Endometrium (tissue), 2 donors: ENCODE results near the gene DCTN4.

Experiments
- FAIRE-seq: peaks from 2 replicates; lab custom pipeline; 2012; peaks lifted over from hg19 to GRCh38; lab: Jason Lieb, UNC
- donor health status: control.
- donor health status: control.

Gene DCTN4

DNA sequence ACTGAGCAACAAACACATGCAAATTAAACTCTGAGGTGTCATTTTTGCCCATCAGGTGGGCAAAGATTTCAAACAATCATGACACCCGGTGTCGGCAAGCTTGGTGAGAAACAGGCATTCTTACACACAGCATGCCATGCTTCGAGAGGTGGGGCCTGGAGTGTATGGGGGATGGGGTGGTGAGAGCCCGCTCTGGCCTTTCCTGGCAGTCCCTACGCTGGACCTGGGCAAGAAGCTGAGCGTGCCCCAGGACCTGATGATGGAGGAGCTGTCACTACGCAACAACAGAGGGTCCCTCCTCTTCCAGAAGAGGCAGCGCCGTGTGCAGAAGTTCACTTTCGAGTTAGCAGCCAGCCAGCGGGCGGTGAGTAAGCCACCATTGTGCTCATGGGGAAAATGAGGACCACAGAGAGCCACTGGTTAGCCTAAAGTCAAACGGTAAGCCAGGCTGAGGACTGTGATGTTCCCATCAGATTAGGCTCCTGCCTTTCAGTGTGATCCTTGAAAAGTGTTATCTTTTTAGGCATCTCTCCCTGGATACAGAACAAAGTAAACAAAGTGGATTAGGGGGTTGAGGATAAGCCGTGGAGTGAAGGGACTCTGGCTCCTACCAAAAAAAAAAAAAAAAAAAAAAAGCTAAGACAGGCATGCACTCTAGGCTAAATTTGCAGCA, 88.4 kb downstream of the DCTN4 start:
- no peak for FAIRE-seq

- no peak for FAIRE-seq
Observed at GRCh38 chr5:150665044-150665443, 93.8 kb downstream of the DCTN4 start.

DNA sequence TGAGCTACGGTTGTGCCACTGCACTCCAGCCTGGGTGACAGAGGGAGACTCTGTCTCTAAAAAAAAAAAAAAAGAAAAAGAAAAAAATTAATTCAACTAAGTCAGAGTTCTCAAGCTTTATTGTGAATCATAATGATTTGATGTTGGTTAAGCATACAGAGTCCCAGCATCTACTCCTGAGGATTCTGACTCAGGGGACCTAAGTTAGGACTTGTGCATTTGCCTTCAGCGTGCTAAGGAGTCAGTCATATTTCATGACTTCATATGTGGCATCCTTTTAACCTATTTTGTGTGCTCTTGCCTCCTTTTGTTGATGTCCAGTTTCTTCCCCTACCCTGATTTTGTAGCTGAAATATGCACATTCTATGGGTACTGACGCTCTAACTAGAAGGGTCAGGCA, 94.9 kb downstream of the DCTN4 start:
- no peak for FAIRE-seq

DNA sequence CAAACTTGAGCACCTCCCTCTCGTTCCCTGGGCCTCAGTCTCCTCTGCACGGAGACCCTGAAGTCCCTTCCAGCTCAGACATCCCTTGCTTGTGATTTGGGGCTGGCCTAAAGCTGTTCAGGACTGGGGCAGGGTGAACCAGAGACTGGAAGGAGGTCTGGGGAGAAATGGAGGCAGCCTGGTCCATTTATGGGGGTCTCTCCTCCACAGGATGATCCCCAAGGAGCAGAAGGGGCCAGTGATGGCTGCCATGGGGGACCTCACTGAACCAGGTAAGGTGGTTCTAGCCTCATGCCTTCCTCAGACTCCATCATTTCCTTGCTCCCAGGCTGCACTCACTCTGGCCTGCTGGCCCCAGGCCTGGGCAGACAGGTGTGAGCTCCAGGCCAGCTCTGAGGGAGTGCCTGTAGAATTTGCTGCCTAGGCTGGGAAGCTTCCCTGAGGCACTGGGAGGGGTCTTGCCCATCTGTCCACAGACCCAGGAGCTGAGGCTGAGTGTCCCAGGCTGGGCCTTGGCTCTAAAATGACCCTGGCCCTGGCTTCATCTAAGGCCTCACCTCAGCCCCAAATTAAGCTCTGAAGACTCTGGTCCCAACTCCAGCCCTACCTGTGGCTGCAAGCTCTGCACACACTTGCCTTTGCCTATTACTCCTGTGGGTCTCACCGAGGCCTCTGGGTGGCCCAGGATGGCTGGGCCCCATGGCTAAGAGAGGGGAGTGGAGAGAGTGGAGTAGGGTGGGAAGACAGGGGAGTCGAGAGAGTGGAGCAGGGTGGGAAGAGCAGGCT, 95.9 kb downstream of the DCTN4 start:
- FAIRE-seq, result no peak

DNA sequence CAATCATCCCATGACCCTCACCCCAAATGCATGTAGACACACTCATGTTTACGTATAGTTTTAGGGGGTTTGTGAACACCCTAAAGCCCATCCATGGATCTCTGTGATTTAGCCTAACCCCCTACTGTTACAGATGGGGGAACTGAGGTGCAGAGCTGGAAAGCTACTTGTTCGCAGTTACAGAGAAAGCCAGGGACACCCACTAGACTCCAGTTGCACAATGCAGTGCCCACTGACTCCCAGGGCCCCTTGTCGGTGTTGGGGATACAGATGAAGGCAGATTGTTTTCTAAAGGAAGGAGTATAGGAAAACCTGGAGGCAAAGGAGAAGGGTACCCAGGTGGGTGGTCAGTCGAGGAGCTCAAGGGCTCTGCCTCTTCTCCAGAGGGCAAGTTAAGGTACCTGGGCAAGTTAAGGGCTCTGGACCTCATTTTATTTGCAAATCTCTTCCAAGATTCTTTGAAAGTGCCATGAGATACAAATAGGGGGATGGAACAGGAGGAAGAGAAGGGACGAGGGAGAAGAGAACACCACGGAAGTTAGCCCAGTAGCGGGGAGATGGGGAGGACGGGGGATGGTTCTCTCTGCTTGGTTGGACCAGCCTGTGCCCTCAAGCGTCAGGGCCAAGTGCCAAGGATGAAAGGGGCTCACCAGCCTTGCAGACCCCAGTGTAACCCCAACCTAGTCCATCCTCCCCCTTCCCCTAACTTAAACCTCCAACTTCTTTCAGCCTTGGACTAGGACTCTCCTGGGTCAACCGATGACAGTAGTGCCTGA, 96.8 kb downstream of the DCTN4 start:
- no peak for FAIRE-seq

GRCh38 chr5:150661086-150661485, 97.7 kb downstream of the DCTN4 start, which contains the start of gene MYOZ3:
MYOZ3 (plus strand) TSS chr5:150661251; CDS start chr5:150662942, 1,691 bp downstream.
- FAIRE-seq, result no peak

DNA sequence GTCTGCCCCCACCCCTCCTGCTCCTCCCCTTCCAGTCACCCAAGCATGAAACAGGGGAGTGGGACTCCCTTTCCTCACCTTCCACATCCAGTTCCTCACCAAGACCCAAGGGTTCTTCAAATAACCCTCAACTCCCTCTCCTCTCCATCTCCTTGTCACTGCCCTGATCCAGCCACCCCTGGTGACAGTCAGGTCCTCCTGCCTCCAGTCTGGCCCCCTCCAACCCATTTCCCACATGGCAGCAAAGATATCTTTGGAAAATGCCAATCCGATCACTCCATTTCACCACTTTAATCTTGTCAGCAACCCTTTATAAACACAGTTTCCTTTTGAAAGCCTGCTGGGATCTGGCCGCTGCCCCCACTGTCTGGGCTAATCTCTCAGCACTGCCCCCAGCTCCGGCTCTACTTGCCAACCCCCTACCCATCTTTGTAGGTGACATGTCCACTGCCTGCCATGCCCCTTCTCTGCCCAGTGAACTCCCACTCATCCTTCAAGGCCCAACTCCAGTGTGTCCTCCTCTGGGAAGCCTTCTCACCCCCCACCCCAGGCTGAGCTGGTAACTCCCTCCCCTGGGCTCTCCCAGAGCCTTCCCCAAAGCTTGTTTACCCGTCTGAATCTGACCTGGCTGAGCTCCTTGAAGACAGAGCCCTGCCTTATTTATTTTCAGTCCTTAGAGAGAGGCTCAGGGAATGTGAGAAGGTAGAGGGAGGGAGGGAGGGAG, 98.5 kb downstream of the DCTN4 start:
- no peak for FAIRE-seq

GRCh38 chr5:150659360-150660107, 99.3 kb downstream of the DCTN4 start:
- FAIRE-seq, result no peak

- no peak for FAIRE-seq
Observed at GRCh38 chr5:150658699-150659265, 100.0 kb downstream of the DCTN4 start.
